Lower leg skin (tissue), 4 donors: Measurements from ENCODE around the gene ABCG1. TPM values are rescaled to one million over a fixed set of nuclear protein-coding genes. Genes with fewer than 3 reads are reported as not detected.

ENCODE experiments used
- DNase-seq, 2 donors: peaks; one replicate each; pipeline ENCODE4 v3.0.0-alpha.2; 2019; ENCODE audit warnings: low spot score in 2 of 2
- H3K4me3 ChIP-seq: fragments of 200-600 bp; sonication (generic); 2 replicates; pipeline ENCODE4 v1.5.1; 2017; ENCODE audit warnings: mild to moderate bottlenecking, low read depth; ENCODE audit not compliant: poor library complexity, severe bottlenecking
- POLR2A ChIP-seq, 2 donors: fragments of 450-650 bp; IDR thresholded peaks; one replicate each; pipeline ENCODE4 v1.6.1; 2016 to 2017; ENCODE audit warnings: antibody characterized with exemption in 2 of 2, mild to moderate bottlenecking in 1 of 2, moderate library complexity in 1 of 2
- WGBS, 2 donors: methylation state at CpG; one replicate each; pipeline ENCODE4 v1.1.5; 2018; 5-methylcytosine and 5-hydroxymethylcytosine counted together
- intact Hi-C: fragments of 100-400 bp; cut with DNase I; formaldehyde crosslinking; loops from one replicate; pipeline ENCODE4 v1.15.0; 2023; ENCODE audit warnings: low total_unique reads
- total RNA-seq, 4 donors: library from RNA; depleted of rRNA; stranded (reverse); fragments of >200 nt; gene quantifications; one replicate each; pipeline ENCODE4 v1.1.0, GENCODE V29; 2016
- TF ChIP-seq, protein P1 (sequence below), 3 donors: fragments of 450-650 bp; IDR thresholded peaks; one replicate each; pipeline ENCODE4 v1.5.1; 2016; ENCODE audit warnings: antibody characterized with exemption in 3 of 3, mild to moderate bottlenecking in 3 of 3, moderate library complexity in 2 of 3

Gene ABCG1
- total RNA-seq, 4 donors from 2014 or later = 49.4 to 80.2 (median 52.7) TPM

- intact Hi-C loops = no loop called here
Measured at GRCh38 chr21:42321845-42322244, 102.9 kb downstream of the ABCG1 start.

DNA sequence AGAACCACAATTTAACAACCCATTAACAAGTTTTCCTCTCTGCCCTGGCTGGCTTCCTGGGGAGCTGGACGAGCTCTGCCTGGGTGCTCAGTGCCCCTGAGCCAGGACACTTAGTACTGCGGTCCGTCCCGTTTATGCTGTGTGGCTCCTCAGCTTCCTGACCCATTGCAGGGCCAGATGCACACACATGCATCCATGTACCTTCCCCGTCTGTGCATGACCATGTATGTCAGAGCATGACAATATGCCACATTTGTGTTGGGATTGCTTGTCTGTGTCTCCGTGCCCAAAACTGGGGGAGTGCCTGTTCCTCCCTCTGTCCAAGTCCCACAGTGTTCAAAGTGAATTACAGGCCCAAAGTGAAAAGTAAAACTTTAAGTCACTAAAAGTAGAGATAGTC, 106.0 kb downstream of the ABCG1 start:
- no peak for TF ChIP-seq POLR2A (IDR thresholded peaks at IDR 0.05)
- DNase-seq = peak in 1 of 2 donors; percentile 65
- intact Hi-C loops = no loop called here
- WGBS, 2 donors = 85 to 92% methylated on average over 6 of the region's 6 CpGs
- no peak overlapping the region for H3K4me3 ChIP-seq

More at GRCh38 chr21:42321845-42322244, 102.9 kb downstream of the ABCG1 start:
- no peak overlapping the region for H3K4me3 ChIP-seq
- WGBS, 2 donors = 76 to 85% methylated on average over 4 of the region's 4 CpGs
- peak in 1 of 2 donors; percentile 68 for DNase-seq
- TF ChIP-seq, protein P1, sequence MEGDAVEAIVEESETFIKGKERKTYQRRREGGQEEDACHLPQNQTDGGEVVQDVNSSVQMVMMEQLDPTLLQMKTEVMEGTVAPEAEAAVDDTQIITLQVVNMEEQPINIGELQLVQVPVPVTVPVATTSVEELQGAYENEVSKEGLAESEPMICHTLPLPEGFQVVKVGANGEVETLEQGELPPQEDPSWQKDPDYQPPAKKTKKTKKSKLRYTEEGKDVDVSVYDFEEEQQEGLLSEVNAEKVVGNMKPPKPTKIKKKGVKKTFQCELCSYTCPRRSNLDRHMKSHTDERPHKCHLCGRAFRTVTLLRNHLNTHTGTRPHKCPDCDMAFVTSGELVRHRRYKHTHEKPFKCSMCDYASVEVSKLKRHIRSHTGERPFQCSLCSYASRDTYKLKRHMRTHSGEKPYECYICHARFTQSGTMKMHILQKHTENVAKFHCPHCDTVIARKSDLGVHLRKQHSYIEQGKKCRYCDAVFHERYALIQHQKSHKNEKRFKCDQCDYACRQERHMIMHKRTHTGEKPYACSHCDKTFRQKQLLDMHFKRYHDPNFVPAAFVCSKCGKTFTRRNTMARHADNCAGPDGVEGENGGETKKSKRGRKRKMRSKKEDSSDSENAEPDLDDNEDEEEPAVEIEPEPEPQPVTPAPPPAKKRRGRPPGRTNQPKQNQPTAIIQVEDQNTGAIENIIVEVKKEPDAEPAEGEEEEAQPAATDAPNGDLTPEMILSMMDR (IDR thresholded peaks at IDR 0.05) = no peak
- TF ChIP-seq POLR2A (IDR thresholded peaks at IDR 0.05) = no peak

DNA sequence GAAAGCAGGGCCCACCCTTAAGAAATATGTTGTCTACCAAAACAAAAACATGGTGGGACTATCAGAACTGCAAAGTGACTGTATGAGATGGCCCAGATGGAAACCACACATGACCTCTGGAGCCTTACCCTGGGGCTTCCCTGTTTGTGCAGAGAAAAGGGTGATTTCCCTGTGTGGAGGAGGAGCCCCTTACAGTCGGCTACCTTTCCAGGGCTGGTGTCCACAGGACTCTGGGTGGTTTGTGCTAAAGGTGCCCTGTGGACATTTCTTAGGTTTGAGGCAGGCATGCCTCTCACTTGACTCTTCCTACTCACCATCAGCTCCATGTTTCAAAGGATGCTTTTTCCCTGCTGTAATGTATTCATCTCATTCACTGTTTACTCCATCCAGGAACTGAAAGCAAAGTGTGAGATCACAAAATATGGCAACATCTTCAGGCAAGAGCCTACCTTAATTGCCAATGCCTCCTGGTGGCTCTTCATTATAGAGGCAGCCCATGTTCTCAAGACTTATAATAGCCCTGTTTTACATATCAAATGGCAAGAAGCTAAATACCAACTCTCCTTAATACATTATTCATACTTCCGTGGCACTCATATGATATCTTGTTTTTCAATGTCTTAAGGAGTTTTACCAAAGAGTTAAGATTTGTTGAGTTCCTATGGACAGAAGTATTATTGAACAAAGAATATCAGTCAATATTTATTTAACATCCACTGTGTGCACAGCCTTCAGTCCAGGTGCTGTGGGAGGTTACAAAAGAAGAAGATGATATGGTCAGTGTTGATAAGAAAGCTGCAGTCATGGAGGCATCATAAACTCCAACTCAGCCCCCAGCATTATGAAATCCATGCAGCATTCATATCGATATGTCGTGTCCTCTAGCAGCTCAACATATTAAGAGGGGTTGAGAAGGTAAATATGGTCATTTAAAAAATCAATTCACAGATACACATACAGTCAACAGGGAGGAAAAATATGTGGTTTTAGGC, 111.7 kb downstream of the ABCG1 start:
- DNase-seq = peak in 1 of 2 donors; percentile 45
- intact Hi-C loops = no loop called here
- WGBS, 2 donors = 90 to 92% methylated on average over 4 of the region's 4 CpGs
- no peak for TF ChIP-seq POLR2A (IDR thresholded peaks at IDR 0.05)
- TF ChIP-seq, protein P1 (IDR thresholded peaks at IDR 0.05) = no peak
- H3K4me3 ChIP-seq = no peak overlapping the region

GRCh38 chr21:42331660-42332059, 112.7 kb downstream of the ABCG1 start:
- H3K4me3 ChIP-seq = no peak overlapping the region
- TF ChIP-seq, protein P1 (IDR thresholded peaks at IDR 0.05) = no peak
- no peak for TF ChIP-seq POLR2A (IDR thresholded peaks at IDR 0.05)
- DNase-seq = no peak
- intact Hi-C loops = no loop called here

GRCh38 chr21:42332557-42333317, 113.8 kb downstream of the ABCG1 start:
- WGBS, 2 donors = 76 to 79% methylated on average over 5 of the region's 5 CpGs
- intact Hi-C loops = no loop called here

More at GRCh38 chr21:42332557-42333317, 113.8 kb downstream of the ABCG1 start:
- H3K4me3 ChIP-seq = no peak overlapping the region
- TF ChIP-seq, protein P1 (IDR thresholded peaks at IDR 0.05) = no peak
- no peak for TF ChIP-seq POLR2A (IDR thresholded peaks at IDR 0.05)
- peak in 1 of 2 donors; percentile 63 for DNase-seq
